ENCODE data around the gene FREM3.
A peak's percentile ranks its signal among the peaks of the same experiment; 100 is the strongest.
"Not testable (repeated sequence)": the region's sequence is repeated elsewhere in the genome, so short reads cannot be mapped to it uniquely, and the experiment has no call there.

FREM3 gene

DNA sequence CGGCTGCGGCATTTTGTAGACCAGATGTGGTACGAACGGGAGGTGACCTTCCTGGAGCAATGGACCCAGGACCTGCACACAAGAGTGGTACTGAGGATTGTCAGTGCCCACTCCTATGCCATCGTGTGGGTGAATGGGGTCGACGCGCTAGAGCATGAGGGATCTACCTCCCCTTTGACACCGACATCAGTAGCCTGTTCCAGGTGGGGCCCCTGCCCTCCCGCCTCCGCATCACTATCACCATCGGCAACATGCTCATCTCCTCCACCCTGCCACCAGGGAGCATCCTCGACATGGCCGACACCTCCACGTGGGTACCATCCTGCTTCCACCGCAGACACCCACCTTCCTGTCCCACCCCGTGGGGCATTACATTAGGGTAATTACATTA, 140.7 kb downstream of the FREM3 start:
- peak; percentile 31 to 39 for DNase-seq

DNA sequence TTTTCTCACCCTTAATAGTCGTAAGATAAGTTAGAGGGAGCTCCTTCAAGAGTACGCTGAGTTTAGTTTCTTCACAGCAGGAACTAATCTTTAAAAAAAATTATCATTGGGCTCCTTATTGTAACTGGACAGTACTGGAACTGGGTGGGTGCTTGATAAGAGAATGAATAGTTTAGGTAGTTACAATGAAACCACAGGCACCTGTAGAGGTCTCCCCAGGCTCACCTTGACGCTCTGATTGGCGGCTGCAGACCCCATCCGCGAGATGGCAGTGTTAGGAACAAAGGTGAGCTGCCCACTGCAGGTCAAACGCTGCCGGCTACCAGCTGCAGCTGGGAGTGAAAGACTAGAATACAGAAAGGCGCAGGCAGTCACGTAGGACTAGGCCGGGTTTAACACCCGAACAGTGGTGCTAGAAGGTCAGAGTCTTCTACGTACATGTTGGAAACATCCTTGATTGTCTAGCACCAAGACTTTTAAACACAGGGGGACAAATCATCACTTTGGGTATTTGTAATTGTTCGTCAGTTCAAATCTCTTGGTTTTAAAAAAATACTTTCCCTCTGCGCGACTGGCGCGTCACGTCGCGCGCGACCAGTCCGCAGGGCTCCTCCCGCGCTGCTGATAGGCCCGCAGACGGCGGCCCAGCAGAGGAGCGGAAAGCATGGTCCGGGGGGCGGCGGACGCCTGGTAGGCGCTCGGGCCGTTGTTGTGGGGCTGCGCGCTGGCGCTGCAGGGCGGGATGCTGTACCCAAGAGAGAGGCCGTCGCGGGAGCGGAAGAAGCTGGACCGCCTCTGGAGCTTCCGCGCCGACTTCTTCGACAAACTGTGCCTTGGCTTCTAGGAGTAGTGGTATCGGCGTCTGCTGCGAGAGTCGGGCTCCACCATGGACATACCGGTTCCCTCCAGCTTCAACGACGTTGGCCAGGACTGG, 141.4 kb downstream of the FREM3 start:
- peak; percentile 62 to 64 for DNase-seq

DNA sequence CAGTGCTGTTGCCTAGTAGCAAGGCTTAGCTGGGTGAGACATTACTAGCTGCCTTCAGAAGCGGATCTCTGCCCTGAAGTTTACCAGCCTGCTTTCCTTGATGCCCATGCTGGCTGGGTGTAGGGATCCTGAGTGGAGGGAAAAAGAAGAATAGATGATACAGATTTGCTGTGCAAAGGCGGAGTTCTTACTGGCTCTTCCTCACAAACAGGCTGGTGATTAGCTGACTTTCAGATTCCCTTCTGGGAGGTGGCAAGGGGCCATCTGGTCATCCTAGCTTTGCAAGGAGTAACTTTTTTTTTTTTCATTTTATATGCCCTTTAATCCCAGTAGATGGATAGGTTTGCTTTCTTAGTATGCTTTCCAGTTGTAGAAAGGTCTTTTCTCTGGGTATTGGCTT, 142.2 kb downstream of the FREM3 start:
- DNase-seq, result no peak

DNA sequence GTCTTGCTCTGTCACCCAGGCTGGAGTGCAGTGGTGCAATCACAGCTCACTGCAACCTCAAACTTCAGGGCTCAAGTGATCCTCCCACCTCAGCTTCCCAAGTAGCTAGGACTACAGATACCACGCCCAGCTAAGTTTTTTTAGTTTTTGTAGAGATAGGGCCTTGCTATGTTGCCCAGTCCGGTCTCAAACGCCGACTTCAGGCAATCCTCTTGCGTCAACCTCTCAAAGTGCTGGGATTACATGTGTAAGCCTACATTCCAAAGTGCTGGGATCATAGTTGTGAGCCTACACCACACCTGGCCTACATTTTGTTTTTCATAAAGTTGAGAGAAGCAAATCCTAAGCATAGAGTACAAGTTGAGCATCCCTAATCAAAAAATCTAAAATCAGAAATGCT, 144.8 kb downstream of the FREM3 start:
- no peak for DNase-seq

DNA sequence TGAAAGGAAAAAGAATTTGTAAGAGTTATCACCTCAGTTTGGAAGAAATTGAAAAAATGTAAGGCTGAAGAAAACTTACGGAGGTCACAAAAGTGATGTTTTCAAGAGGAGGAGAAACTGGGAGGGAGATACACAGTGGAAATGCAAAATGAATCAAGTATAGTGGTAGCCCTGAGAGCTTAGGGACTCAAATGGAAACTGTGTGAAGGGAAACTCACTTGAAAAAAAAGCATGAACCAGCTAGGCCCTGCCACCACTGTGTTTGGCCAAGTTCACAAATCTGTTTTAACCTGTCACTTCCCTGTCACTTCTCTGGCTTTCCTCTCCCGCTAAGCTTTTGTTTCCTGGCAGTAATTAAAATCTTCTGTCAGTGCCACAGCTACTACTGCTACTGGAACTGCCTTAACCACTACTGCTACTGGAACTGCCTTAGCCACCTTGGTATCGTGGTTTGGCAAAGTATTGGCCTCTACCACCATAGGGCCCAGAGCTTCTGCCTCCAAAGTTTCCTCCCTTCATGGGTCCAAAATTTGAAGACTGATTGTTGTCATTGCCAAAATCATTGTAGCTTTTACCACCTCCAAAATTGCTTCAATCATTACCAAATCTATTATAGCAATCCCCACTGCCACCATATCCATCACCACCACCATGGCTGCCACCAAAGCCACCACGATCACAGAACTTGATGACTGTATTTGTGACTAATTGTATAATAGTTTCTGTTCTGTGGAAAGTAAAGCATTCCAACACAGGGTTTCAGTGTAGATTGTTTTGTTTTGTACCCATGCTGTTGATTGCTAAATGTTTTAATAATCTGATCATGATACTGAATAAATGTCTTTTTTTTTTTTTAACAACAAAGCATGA, 145.5 kb downstream of the FREM3 start:
- no peak for DNase-seq

DNA sequence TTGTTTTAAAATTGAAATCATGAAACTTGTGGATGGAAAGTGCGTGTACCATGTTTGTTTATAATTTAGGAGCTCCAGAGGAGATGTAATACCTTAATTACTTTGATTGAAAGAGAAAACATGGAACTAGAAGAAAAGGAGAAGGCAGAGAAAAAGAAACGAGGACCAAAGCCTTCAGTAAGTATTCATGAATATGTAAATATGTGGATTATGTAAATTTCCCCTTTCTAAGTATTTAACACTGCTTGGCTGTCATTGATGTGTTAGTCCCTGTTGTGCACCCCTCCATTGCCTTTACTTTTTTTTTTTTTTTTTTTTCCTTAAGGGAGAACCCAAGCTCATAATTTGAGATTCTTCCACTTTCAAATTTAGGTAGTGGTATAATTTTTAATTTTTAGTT, 150.5 kb downstream of the FREM3 start:
- DNase-seq, result no peak

DNA sequence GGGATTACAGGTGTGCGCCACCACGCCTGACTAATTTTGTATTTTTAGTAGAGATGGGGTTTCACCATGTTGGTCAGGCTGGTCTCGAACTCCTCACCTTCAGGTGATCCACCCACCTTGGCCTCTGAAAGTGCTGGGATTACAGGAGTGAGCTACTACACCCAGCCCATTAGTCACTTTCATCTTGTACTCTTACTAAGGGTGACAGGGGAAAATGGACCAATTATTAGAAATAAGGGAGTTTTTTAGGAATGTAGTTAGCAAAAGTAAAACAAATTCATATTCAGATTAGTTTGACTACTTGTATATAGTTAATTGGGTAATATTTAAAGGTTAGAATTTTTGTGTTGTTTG, 160.8 kb downstream of the FREM3 start:
- no peak for DNase-seq

DNA sequence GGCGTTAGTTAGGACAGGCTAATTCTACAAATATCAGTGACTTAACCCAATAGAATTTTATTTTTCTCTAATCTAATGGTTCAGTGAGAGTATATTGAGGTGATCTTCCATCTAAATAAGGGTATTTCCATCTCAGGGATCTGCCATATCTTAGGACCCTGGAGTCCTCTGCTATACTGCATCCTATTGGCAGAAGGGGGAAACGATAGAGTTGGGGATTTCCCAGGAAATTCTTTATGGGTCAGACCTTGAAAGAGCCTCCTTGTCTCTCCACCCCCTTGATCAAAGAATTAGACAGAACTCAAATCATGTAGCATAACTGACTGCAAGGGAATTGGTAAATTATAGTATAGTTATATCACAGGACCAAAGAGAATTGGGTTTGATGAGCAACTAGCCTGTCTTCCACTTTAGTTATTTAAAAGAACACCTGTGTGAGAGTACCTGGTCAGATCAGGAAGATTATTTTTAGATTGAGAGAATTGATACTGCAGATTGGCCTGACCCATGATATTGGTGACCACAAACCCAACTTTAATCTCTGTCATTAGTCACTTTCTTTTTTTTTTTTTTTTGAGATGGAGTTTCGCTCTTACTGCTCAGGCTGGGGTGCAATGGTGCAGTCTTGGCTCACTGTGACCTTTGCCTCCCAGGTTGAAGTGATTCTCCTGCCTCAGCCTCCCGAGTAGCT, 161.4 kb downstream of the FREM3 start:
- no peak for DNase-seq

DNA sequence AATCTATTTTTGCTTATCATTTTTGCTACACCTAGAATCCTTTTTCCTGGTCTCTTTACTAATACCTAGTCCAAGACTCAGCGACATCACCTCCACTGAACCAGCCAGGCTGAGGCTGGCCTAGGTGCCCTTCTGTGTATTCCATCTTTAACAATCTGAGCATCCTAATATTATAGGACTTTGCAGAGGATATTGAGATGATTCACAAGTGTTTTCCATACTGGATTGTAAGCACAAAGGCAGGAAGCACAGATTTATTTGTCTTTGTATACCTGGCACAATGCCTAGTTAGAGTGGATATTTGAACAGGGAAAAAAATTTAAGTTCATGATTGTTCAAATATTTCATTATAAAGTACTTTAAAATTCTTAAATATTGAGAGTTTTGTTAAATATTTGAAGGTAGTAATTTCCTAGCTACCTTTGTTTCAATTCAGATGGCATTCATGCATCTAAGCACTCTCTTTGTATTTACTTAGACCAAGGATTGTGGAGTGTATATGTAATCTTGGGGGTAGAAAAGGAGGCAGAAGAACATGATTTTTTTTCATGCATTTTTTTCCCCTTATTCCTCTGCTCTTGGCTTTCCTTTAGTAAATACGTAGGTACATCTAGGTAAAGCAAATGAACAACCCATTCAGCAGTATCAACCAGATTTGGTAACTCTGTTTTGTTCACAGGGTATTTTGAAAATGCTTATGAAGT, 168.5 kb downstream of the FREM3 start:
- no peak for DNase-seq

DNA sequence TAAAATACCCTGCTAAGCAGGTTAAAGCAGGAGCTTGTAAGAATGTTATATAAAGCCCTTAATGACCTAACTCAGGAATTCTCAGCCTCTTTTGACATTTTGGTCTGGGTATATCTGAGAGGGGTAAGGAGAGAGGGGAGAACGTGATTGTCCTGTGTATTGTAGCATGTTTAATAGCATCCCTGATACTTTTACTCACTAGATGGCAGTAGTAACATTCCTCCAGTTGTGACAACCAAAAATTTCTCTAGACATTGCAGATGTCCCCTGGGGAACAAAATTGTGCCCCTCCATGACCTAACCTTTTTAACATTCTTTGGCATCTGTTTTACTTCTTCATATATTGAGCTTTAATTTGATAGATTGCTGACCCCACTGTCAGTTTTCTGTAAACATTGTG, 169.1 kb downstream of the FREM3 start:
- DNase-seq, result no peak

DNA sequence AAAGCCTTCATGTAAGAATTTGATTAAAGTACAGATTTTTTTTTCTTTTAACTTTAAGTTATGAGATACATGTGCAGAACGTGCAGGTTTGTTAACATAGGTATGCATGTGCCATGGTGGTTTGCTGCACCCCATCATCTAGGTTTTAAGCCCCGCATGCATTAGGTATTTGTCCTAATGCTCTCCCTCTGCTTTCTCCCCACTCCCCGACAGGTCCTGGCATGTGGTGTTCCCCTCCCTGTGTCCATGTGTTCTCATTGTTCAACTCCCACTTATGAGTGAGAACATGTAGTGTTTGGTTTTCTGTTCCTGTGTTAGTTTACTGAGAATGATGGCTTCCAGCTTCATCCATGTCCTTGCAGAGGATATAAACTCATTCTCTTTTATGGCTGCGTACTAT, 172.4 kb downstream of the FREM3 start:
- not testable (repeated sequence) for DNase-seq
